ENCODE data around the gene TK2.

DNA sequence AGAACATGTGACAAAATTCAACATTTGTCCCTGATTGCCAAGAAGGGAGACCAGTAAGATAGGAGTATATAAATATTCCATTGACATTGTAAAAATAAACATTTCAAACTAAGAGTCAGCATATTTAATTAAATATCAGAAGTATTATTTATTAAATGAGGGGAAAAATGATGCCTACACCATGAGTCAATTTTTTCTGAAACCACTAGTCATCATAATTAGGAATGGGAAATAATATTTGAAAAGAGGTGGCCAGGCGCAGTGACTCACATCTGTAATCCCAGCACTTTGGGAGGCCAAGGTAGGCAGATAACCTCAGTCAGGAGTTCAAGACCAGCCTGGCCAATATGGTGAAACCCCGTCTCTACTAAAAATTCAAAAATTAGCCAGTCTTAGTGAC is 18.4 kb upstream of the TK2 start:
- TF ChIP-seq, protein P1, sequence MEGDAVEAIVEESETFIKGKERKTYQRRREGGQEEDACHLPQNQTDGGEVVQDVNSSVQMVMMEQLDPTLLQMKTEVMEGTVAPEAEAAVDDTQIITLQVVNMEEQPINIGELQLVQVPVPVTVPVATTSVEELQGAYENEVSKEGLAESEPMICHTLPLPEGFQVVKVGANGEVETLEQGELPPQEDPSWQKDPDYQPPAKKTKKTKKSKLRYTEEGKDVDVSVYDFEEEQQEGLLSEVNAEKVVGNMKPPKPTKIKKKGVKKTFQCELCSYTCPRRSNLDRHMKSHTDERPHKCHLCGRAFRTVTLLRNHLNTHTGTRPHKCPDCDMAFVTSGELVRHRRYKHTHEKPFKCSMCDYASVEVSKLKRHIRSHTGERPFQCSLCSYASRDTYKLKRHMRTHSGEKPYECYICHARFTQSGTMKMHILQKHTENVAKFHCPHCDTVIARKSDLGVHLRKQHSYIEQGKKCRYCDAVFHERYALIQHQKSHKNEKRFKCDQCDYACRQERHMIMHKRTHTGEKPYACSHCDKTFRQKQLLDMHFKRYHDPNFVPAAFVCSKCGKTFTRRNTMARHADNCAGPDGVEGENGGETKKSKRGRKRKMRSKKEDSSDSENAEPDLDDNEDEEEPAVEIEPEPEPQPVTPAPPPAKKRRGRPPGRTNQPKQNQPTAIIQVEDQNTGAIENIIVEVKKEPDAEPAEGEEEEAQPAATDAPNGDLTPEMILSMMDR (IDR thresholded peaks at IDR 0.05; ENCODE audit: low read depth, low read length, poor library complexity, severe bottlenecking): no peak
- TF ChIP-seq EZH2phosphoT487 (IDR thresholded peaks at IDR 0.05; ENCODE audit: borderline replicate concordance, low read length): no peak

Data from DOHH2 (cell line).